ENCODE measurements around the gene ARHGEF28.

ARHGEF28 gene

DNA sequence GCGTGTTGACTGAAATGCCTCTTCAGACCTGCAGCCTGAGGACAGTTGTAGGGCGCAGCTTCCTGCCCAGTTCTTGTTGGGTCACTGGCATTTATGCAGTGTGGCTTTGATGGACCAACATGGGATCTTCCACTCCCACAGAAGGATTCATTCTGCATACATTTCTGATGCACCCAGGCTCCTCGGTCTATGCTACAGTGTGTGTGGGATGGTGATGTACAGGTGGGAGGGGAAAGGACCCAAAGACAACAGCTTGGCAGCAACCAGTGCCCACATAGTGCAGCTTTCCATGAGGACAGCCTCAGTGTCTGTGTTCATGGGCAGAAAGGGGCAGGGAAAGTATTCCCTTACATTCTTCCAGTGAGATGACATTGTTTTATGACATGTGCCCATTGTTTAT lies 237.9 kb downstream of the ARHGEF28 start:
- H3K4me3 ChIP-seq (ENCODE audit: low read depth, low read length) = no peak overlapping the region
- no peak for DNase-seq (ENCODE audit: low read depth)
- TF ChIP-seq MYC (IDR thresholded peaks at IDR 0.05; ENCODE audit: low read depth, low read length) (no peak), POLR2A (IDR thresholded peaks at IDR 0.05; ENCODE audit: extremely low read depth, insufficient read length) (no peak)
- TF ChIP-seq, protein P1, sequence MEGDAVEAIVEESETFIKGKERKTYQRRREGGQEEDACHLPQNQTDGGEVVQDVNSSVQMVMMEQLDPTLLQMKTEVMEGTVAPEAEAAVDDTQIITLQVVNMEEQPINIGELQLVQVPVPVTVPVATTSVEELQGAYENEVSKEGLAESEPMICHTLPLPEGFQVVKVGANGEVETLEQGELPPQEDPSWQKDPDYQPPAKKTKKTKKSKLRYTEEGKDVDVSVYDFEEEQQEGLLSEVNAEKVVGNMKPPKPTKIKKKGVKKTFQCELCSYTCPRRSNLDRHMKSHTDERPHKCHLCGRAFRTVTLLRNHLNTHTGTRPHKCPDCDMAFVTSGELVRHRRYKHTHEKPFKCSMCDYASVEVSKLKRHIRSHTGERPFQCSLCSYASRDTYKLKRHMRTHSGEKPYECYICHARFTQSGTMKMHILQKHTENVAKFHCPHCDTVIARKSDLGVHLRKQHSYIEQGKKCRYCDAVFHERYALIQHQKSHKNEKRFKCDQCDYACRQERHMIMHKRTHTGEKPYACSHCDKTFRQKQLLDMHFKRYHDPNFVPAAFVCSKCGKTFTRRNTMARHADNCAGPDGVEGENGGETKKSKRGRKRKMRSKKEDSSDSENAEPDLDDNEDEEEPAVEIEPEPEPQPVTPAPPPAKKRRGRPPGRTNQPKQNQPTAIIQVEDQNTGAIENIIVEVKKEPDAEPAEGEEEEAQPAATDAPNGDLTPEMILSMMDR (IDR thresholded peaks at IDR 0.05; ENCODE audit: low read depth, low read length) = no peak
- TF ChIP-seq, protein P2, sequence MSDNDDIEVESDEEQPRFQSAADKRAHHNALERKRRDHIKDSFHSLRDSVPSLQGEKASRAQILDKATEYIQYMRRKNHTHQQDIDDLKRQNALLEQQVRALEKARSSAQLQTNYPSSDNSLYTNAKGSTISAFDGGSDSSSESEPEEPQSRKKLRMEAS (IDR thresholded peaks at IDR 0.05; ENCODE audit: low read depth, low read length) = no peak

DNA sequence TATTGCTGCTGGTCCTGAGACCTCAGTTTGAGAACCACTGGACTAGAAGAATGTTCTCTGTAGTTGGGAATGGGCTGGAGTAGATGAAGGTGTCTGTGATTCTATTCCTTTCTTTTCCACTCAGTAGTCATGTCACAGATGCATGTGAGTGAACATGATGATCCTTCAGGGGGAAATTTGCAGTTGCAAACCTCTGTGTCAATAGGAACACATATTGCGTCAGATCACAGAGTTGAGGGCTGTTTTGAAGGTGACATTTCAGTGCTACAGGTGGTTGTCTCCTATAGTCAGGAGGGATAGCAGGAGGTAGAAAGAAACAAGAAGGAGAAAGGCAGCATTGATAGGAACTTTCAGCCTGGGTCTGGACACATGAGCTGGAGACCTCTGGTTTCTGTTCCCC lies 239.3 kb downstream of the ARHGEF28 start:
- no peak for DNase-seq (ENCODE audit: low read depth)
- H3K4me3 ChIP-seq (ENCODE audit: low read depth, low read length) = no peak overlapping the region
- TF ChIP-seq POLR2A (IDR thresholded peaks at IDR 0.05; ENCODE audit: extremely low read depth, insufficient read length) (no peak), MYC (IDR thresholded peaks at IDR 0.05; ENCODE audit: low read depth, low read length) (no peak)
- TF ChIP-seq, protein P2 (IDR thresholded peaks at IDR 0.05; ENCODE audit: low read depth, low read length) = no peak
- TF ChIP-seq, protein P1 (IDR thresholded peaks at IDR 0.05; ENCODE audit: low read depth, low read length) = no peak

DNA sequence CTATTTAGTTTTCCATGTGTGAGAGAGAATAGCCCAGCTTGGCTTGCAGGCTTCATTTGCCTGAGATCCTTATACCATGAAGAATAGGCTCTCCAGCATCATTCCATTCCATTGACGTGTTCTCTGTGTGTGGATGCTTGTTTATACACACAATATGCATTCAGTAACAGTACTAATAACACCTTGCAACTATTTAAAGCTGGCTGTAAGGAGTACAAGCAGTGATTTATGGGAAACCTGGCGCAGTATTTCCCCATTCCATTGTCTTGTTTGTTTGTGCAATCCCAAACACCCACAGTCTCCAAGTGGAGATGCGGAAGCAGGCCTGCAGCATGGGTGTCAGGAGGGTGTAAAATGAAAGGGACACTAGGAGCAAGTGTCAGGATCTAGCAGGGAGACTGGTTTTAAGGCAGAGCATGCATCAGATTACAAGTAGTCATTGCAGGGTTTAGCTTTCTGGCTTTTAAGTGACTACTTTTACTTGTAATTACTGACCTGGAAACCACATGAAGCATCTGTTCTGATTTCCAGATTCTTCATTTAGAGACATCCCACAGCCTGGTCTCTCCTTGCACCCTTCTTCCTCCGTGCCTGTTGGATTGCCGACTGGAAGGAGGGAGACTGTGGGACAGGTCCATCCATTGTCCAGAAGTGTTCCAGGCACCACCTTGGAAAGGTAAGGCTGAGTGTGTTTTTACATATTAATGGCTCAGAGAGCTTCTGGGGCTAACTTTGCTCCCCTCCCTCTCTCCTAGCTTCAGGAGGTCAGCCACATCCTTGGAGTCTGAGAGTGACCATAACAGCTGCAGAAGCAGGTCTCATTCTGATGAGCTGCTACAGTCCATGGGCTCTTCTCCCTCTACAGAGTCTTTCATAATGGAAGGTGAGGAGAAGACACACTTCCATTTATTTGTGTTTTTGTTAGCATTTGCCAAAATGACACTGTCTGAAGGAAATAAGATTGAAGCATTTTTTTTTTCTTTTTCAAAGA lies 241.6 kb downstream of the ARHGEF28 start:
- DNase-seq (ENCODE audit: low read depth) = no peak
- H3K4me3 ChIP-seq (ENCODE audit: low read depth, low read length) = no peak overlapping the region
- TF ChIP-seq MYC (IDR thresholded peaks at IDR 0.05; ENCODE audit: low read depth, low read length) (no peak), POLR2A (IDR thresholded peaks at IDR 0.05; ENCODE audit: extremely low read depth, insufficient read length) (no peak)
- TF ChIP-seq, protein P1 (IDR thresholded peaks at IDR 0.05; ENCODE audit: low read depth, low read length) = no peak
- TF ChIP-seq, protein P2 (IDR thresholded peaks at IDR 0.05; ENCODE audit: low read depth, low read length) = no peak

DNA sequence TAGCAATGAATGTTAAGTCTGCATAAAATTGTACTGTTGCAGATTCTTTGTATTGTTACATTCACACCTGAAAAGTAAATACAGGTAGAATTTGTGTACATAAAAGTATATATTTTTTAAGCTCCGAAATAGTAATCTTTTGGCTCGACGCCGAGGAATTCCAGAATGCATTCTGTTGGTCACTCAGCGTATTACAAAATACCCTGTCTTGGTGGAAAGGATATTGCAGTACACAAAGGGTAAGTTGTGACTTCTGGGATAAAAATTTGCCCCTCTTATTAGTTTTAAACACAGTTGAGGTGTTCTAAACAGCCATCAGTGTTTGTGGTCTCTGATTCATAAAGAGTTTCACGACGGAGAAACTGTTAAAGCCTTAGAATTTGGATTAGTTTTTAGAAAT lies 257.6 kb downstream of the ARHGEF28 start:
- TF ChIP-seq, protein P1 (IDR thresholded peaks at IDR 0.05; ENCODE audit: low read depth, low read length) = no peak
- no peak overlapping the region for H3K4me3 ChIP-seq (ENCODE audit: low read depth, low read length)
- DNase-seq (ENCODE audit: low read depth) = no peak

DNA sequence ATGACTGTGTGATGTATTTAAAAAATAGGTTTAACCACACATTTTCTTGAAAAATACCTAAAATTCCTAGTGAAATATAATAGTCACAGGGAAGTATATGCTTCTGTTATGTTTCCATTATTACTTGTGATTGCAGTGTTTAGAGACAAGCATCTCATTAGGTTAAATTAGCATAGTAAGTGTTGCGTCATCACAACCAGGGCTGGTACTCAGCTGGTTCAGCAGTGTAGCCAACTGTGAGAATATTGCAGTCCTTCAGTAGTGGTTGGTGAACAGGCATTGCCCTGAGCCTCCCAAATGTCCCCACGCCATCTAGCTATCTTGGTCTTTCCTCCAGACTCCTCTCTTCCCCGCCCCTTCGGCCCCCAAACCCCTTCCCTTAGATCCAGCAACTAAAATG lies 261.7 kb downstream of the ARHGEF28 start:
- no peak for DNase-seq (ENCODE audit: low read depth)
- TF ChIP-seq, protein P1 (IDR thresholded peaks at IDR 0.05; ENCODE audit: low read depth, low read length) = no peak
- TF ChIP-seq POLR2A (IDR thresholded peaks at IDR 0.05; ENCODE audit: extremely low read depth, insufficient read length) = no peak
- TF ChIP-seq MYC (IDR thresholded peaks at IDR 0.05; ENCODE audit: low read depth, low read length) = no peak
- TF ChIP-seq, protein P2 (IDR thresholded peaks at IDR 0.05; ENCODE audit: low read depth, low read length) = no peak
- H3K4me3 ChIP-seq (ENCODE audit: low read depth, low read length) = no peak overlapping the region

Data from NB4 (cell line).